ENCODE results near the gene TCP11L2. TPM values are rescaled to one million over a fixed set of nuclear protein-coding genes. Genes with fewer than 3 reads are reported as not detected.

Gene TCP11L2
- total and polyA plus RNA-seq, 2 of the 13 experiments (the other 11 are each of a cell fraction or from before 2014, with no cell fraction given): 4.6 to 24.1 TPM

DNA sequence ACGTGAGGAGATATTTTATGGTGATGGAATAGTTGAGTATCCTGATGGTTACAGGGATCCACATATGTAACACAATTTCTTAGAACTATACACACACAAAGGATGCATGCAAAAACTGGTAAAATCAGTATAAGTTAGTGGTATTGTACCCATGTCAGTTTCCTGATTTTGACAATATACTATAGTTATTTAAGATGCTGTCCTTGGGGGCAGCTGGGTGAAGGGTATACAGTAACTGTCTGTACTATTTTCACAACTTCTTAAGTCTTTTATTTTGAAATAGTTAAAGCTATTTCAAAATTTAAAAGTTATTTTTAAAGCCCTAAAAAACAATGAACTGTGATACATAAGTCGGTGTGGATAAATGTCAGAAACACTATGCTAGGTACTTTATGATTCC is 30.5 kb downstream of the TCP11L2 start:
- H3K9ac ChIP-seq (ENCODE audit: insufficient read depth, low read depth, low read length): no peak overlapping the region
- H2AFZ ChIP-seq (ENCODE audit: low read length): no peak overlapping the region
- TF ChIP-seq, protein P1, sequence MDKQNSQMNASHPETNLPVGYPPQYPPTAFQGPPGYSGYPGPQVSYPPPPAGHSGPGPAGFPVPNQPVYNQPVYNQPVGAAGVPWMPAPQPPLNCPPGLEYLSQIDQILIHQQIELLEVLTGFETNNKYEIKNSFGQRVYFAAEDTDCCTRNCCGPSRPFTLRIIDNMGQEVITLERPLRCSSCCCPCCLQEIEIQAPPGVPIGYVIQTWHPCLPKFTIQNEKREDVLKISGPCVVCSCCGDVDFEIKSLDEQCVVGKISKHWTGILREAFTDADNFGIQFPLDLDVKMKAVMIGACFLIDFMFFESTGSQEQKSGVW (CRISPR knock-in tag; IDR thresholded peaks at IDR 0.05; ENCODE audit: borderline replicate concordance): no peak
- TF ChIP-seq NAIF1 (CRISPR knock-in tag; IDR thresholded peaks at IDR 0.05; ENCODE audit: borderline replicate concordance) (no peak), CBX2 (IDR thresholded peaks at IDR 0.05; ENCODE audit: low read depth, low read length) (no peak), CBX2 (CRISPR knock-in tag; IDR thresholded peaks at IDR 0.05; ENCODE audit: low read depth) (no peak), ZNF224 (CRISPR knock-in tag; IDR thresholded peaks at IDR 0.05) (no peak), ZNF792 (CRISPR knock-in tag; IDR thresholded peaks at IDR 0.05) (no peak), RFX5 (IDR thresholded peaks at IDR 0.05; ENCODE audit: low read depth, low read length) (no peak), SAFB2 (CRISPR knock-in tag; IDR thresholded peaks at IDR 0.05; ENCODE audit: borderline replicate concordance, low read depth) (no peak), ZEB1 (IDR thresholded peaks at IDR 0.05; ENCODE audit: insufficient replicate concordance, low read depth) (no peak), NFIC (IDR thresholded peaks at IDR 0.05; ENCODE audit: low read length) (no peak), POLR2AphosphoS2 (IDR thresholded peaks at IDR 0.05; ENCODE audit: low read depth, low read length) (no peak), ZNF263 (CRISPR knock-in tag; IDR thresholded peaks at IDR 0.05) (no peak), KDM5B (CRISPR knock-in tag; IDR thresholded peaks at IDR 0.05; ENCODE audit: borderline replicate concordance) (no peak), ISL2 (CRISPR knock-in tag; IDR thresholded peaks at IDR 0.05) (no peak), FOXK1 (CRISPR knock-in tag; IDR thresholded peaks at IDR 0.05; ENCODE audit: borderline replicate concordance, low read depth) (no peak)
- TF ChIP-seq, protein P2, sequence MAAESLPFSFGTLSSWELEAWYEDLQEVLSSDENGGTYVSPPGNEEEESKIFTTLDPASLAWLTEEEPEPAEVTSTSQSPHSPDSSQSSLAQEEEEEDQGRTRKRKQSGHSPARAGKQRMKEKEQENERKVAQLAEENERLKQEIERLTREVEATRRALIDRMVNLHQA (CRISPR knock-in tag; IDR thresholded peaks at IDR 0.05): no peak
- TF ChIP-seq, protein P3, sequence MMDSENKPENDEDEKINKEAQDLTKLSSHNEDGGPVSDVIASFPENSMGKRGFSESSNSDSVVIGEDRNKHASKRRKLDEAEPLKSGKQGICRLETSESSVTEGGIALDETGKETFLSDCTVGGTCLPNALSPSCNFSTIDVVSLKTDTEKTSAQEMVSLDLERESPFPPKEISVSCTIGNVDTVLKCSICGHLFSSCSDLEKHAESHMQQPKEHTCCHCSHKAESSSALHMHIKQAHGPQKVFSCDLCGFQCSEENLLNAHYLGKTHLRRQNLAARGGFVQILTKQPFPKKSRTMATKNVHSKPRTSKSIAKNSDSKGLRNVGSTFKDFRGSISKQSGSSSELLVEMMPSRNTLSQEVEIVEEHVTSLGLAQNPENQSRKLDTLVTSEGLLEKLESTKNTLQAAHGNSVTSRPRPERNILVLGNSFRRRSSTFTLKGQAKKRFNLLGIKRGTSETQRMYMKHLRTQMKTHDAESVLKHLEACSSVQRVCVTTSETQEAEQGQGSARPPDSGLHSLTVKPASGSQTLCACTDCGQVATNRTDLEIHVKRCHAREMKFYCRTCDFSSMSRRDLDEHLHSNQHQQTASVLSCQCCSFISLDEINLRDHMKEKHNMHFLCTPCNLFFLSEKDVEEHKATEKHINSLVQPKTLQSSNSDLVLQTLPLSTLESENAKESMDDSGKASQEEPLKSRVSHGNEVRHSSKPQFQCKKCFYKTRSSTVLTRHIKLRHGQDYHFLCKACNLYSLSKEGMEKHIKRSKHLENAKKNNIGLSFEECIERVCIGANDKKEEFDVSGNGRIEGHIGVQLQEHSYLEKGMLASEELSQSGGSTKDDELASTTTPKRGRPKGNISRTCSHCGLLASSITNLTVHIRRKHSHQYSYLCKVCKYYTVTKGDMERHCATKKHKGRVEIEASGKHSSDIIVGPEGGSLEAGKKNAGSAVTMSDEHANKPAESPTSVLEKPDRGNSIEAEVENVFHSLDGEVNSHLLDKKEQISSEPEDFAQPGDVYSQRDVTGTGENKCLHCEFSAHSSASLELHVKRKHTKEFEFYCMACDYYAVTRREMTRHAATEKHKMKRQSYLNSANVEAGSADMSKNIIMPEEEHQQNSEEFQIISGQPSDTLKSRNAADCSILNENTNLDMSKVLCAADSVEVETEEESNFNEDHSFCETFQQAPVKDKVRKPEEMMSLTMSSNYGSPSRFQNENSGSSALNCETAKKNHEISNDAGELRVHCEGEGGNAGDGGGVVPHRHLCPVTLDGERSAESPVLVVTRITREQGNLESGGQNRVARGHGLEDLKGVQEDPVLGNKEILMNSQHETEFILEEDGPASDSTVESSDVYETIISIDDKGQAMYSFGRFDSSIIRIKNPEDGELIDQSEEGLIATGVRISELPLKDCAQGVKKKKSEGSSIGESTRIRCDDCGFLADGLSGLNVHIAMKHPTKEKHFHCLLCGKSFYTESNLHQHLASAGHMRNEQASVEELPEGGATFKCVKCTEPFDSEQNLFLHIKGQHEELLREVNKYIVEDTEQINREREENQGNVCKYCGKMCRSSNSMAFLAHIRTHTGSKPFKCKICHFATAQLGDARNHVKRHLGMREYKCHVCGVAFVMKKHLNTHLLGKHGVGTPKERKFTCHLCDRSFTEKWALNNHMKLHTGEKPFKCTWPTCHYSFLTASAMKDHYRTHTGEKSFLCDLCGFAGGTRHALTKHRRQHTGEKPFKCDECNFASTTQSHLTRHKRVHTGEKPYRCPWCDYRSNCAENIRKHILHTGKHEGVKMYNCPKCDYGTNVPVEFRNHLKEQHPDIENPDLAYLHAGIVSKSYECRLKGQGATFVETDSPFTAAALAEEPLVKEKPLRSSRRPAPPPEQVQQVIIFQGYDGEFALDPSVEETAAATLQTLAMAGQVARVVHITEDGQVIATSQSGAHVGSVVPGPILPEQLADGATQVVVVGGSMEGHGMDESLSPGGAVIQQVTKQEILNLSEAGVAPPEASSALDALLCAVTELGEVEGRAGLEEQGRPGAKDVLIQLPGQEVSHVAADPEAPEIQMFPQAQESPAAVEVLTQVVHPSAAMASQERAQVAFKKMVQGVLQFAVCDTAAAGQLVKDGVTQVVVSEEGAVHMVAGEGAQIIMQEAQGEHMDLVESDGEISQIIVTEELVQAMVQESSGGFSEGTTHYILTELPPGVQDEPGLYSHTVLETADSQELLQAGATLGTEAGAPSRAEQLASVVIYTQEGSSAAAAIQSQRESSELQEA (CRISPR knock-in tag; IDR thresholded peaks at IDR 0.05; ENCODE audit: not compliant biosample characterization): no peak
- intact Hi-C loops (cut with micrococcal nuclease; ENCODE audit: unreplicated experiment): no loop called here
- POLR2A ChIA-PET: no interaction called here
- CTCF ChIA-PET (ENCODE audit: low intra/inter-chr PET ratio, low total read pairs): no interaction called here
- no peaks in the 10 kb centered on the region for H3K27me3 ChIP-seq (ENCODE audit: control insufficient read depth in 1 of 2, insufficient read depth in 2 of 2, low read length in 2 of 2)
- ATAC-seq: no peak
- no peaks in the 10 kb centered on the region for H3K9me3 ChIP-seq (ENCODE audit: low read length)
- no peak for FAIRE-seq
- H4K20me1 ChIP-seq (ENCODE audit: insufficient read depth, low read length): no peaks in the 10 kb centered on the region
- no peaks in the 10 kb centered on the region for H3K79me2 ChIP-seq (ENCODE audit: insufficient read depth, low read length)
- 61% methylated on average over 2 of the region's 2 CpGs for WGBS (ENCODE audit: low lambda C conversion rate)
- in situ Hi-C loops (cut with HindIII; ENCODE audit: extremely low pct_ligation_motif_present, low pct_unique_long_range_greater_than_20kb): no loop called here
- no peak overlapping the region for H3K27ac ChIP-seq (ENCODE audit: extremely low read length, insufficient read depth, low read length)
- H3K4me1 ChIP-seq (ENCODE audit: insufficient read depth, low read length): peaks cover 10% of the 10 kb centered on the region
- H3K36me3 ChIP-seq (replicated peaks in 1 of 2; ENCODE audit: control insufficient read depth in 1 of 2, insufficient read depth in 2 of 2, low read length in 2 of 2): no peaks in the 10 kb centered on the region; a peak in 2 of 5 replicates
- H3K4me3 ChIP-seq (replicated peaks in 1 of 3; ENCODE audit: insufficient read depth in 1 of 3, low read depth in 2 of 3, low read length in 3 of 3): no peak overlapping the region
- no peak overlapping the region for H3K4me2 ChIP-seq (ENCODE audit: low read depth, low read length)
- no peak for DNase-seq (ENCODE audit: low spot score)
- BruUV-seq (replicated peaks): no TSS peak
